Heart right ventricle (tissue), 16 donors: Measurements from ENCODE around the gene GSTK1. TPM values are rescaled to one million over a fixed set of nuclear protein-coding genes. Genes with fewer than 3 reads are reported as not detected.
A peak's percentile ranks its signal among the peaks of the same experiment; 100 is the strongest.
"Not testable (repeated sequence)": the region's sequence is repeated elsewhere in the genome, so short reads cannot be mapped to it uniquely, and the experiment has no call there.

ENCODE experiments used
- ATAC-seq, 8 donors: fragments of 200-7000 bp; cut with Tn5 transposase; one replicate each; pipeline ENCODE4 v1.9.1; 2020; ENCODE audit warnings: mild to moderate bottlenecking in 8 of 8, moderate library complexity in 8 of 8, moderate number of reproducible peaks in 1 of 8
- DNase-seq, 2 donors: peaks; one replicate each; pipeline ENCODE4 v3.0.0-alpha.2; 2020
- H3K27ac ChIP-seq, 10 donors: fragments of 200-600 bp; sonication (generic) in 2 of 10; one replicate each; pipeline versions ENCODE4 v1.5.0 to v1.8.0; 2020 to 2022; ENCODE audit warnings: mild to moderate bottlenecking in 3 of 10
- H3K27me3 ChIP-seq, 7 donors: fragments of 200-600 bp; one replicate each; pipeline ENCODE4 v1.8.0; 2021 to 2022; ENCODE audit warnings: mild to moderate bottlenecking in 2 of 7
- H3K36me3 ChIP-seq, 9 donors: fragments of 200-600 bp; sonication (generic) in 1 of 9; one replicate each; pipeline versions ENCODE4 v1.5.0 to v1.8.0; 2020 to 2022; ENCODE audit warnings: mild to moderate bottlenecking in 2 of 9
- H3K4me1 ChIP-seq, 9 donors: fragments of 200-600 bp; sonication (generic) in 1 of 9; one replicate each; pipeline versions ENCODE4 v1.5.0 to v1.8.0; 2020 to 2022; ENCODE audit warnings: mild to moderate bottlenecking in 4 of 9
- H3K4me3 ChIP-seq, 10 donors: fragments of 200-600 bp; sonication (generic) in 2 of 10; one replicate each; pipeline versions ENCODE4 v1.5.0 to v1.8.0; 2020 to 2022; ENCODE audit warnings: mild to moderate bottlenecking in 7 of 10, moderate library complexity in 2 of 10
- H3K9me3 ChIP-seq, 11 donors: fragments of 200-600 bp in 10 of 11; sonication (generic) in 2 of 11; one replicate each; pipeline versions ENCODE4 v1.5.0 to v1.8.0; 2013 to 2022; ENCODE audit warnings: mild to moderate bottlenecking in 2 of 11, control low read depth in 1 of 11, moderate library complexity in 1 of 11
- CTCF ChIP-seq, 9 donors: fragments of 200-600 bp; sonication (generic) in 2 of 9; IDR thresholded peaks; one replicate each; pipeline versions ENCODE4 v1.5.0 to v1.8.0; 2021 to 2022; ENCODE audit warnings: antibody characterized with exemption in 9 of 9, mild to moderate bottlenecking in 5 of 9, moderate library complexity in 1 of 9
- WGBS, 2 donors: extraction: QIAGEN DNeasy Blood & Tissue Kit; methylation state at CpG; one replicate each; pipeline ENCODE4 v1.1.7; 2013; ENCODE audit warnings: inconsistent platforms in 1 of 2; 5-methylcytosine and 5-hydroxymethylcytosine counted together
- intact Hi-C, 10 donors: fragments of 100-400 bp; cut with DNase I; formaldehyde crosslinking; loops; one replicate each; pipeline versions ENCODE4 v1.11.1 to v1.14.2; 2022
- polyA plus RNA-seq, 2 donors: library from polyadenylated mRNA; stranded (reverse); fragments of 200-250 nt; gene quantifications; one replicate each; pipeline ENCODE4 v1.2.3, GENCODE V29; 2013
- total RNA-seq, 10 donors: library from RNA; stranded (reverse); fragmentation: NEBNext Ultra II Directional in 3 of 10; extraction: Animal tissue kit (Norgen Biotek cat#: 25700) in 3 of 10; gene quantifications; one replicate each; pipeline versions ENCODE4 v1.2.1 to v1.2.4, GENCODE V29; 2021 to 2023
- donor health status: Arrhythmogenic right ventricular cardiomyopathy.
- donor health status: ischemic (EF 13 %, LVEDD 7.1; RV severe dilation, severe dysfunction).
- donor health status: healthy with polysubstance abuse.
- donor health status: DM: no; HTN: yes; CAD: no.
- donor health status: DM: no; HTN: no; CAD: no.
- donor health status: ischemic (EF 25% LVEDD 6.9; RV normal size, moderate dysfunction).
- donor health status: ischemic (EF 25% LVEDD 5.7; RV mildly dilated, moderate dysfunction).
- donor health status: healthy.
- donor health status: DM: yes; HTN: yes; CAD: no.
- donor health status: Ischemic cardiomyopathy.
- donor health status: ischemic (EF 35%, LVEDD 5.7; RV mildly dilated, moderate dysfunction).
- donor health status: nonischemic (EF 11% LVEDD 7.7; RV severe dilation, severe dysfunction).
- donor health status: DM: yes; HTN: yes; CAD: no.
- donor health status: PGD.
- donor health status: ischemic (EF 29% LVEDD 5.4; RV normal size, mild dysfunction).
- donor health status: nonischemic (EF 23%, LVEDD 6.1; RV moderate dilation, normal function).

GSTK1 gene
- total and polyA plus RNA-seq, 12 donors = 136 to 317 (median 269) TPM

GRCh38 chr7:143287935-143288826, 24.9 kb downstream of the GSTK1 start, which contains the start of gene CASP2:
Gene CASP2 (plus strand): TSS chr7:143288351. CDS start chr7:143288456, 105 bp downstream.
- intact Hi-C loops = loop anchor here in 3 of 10 donors (1.0 to 5.0 kb wide), 2 partner anchors 25 to 46 kb away; partner anchors contain the start of gene GSTK1 (in 1 of the 3)
- ATAC-seq (peak; percentile 96 to 99 (median 97)), DNase-seq (peak; percentile 98 to 99)
- Histone ChIP-seq H3K9me3 (no peaks in the 10 kb centered on the region), H3K36me3 (peaks cover 0 to 31% (median 12%) of the 10 kb centered on the region in 9 donors), H3K27me3 (no peaks in the 10 kb centered on the region), H3K27ac (peak within 1 kb of the TSS; percentile 82 to 99 (median 96)), H3K4me3 (peak within 1 kb of the TSS; percentile 85 to 100 (median 96)), H3K4me1 (peaks cover 0 to 68% (median 41%) of the 10 kb centered on the region in 9 donors)
- 1 to 2% methylated on average over 84 of the region's 84 CpGs for WGBS, 2 donors
- peak in 7 of 9 donors; percentile 26 to 66 (median 51) for TF ChIP-seq CTCF (IDR thresholded peaks at IDR 0.05)

- WGBS, 2 donors = 3% methylated on average over 11 of the region's 11 CpGs
- Histone ChIP-seq H3K4me1 (peaks cover 0 to 61% (median 41%) of the 10 kb centered on the region in 9 donors), H3K4me3 (peak overlapping the region; percentile 85 to 100 (median 96)), H3K36me3 (peaks cover 0 to 38% (median 17%) of the 10 kb centered on the region in 9 donors), H3K27ac (peak overlapping the region; percentile 82 to 99 (median 96)), H3K27me3 (no peaks in the 10 kb centered on the region), H3K9me3 (no peaks in the 10 kb centered on the region)
- intact Hi-C loops = loop anchor here in 3 of 10 donors (1.0 to 5.0 kb wide), 2 partner anchors 26 to 47 kb away; partner anchors contain the start of gene GSTK1 (in 1 of the 3)
- TF ChIP-seq CTCF (IDR thresholded peaks at IDR 0.05) = no peak
- ATAC-seq = no peak
- no peak for DNase-seq
Observed at GRCh38 chr7:143288836-143289235, 25.6 kb downstream of the GSTK1 start.

- ATAC-seq = no peak
- H3K36me3 ChIP-seq = peaks cover 0 to 43% (median 23%) of the 10 kb centered on the region in 9 donors
- intact Hi-C loops = loop anchor here in 2 of 10 donors (5.0 kb wide), 1 partner anchor 47 kb away; no protein-coding TSS in a partner anchor
- peaks cover 0 to 56% (median 40%) of the 10 kb centered on the region in 9 donors for H3K4me1 ChIP-seq
- WGBS, 2 donors = 30 to 31% methylated on average over 6 of the region's 6 CpGs
- H3K27ac ChIP-seq = peak overlapping the region in 8 of 10 donors; percentile 91 to 99 (median 96)
- H3K27me3 ChIP-seq = no peaks in the 10 kb centered on the region
- H3K9me3 ChIP-seq = no peaks in the 10 kb centered on the region
- no peak for DNase-seq
- H3K4me3 ChIP-seq = peak overlapping the region; percentile 85 to 100 (median 96)
- no peak for TF ChIP-seq CTCF (IDR thresholded peaks at IDR 0.05)
Observed at GRCh38 chr7:143289421-143289820, 26.2 kb downstream of the GSTK1 start.

DNA sequence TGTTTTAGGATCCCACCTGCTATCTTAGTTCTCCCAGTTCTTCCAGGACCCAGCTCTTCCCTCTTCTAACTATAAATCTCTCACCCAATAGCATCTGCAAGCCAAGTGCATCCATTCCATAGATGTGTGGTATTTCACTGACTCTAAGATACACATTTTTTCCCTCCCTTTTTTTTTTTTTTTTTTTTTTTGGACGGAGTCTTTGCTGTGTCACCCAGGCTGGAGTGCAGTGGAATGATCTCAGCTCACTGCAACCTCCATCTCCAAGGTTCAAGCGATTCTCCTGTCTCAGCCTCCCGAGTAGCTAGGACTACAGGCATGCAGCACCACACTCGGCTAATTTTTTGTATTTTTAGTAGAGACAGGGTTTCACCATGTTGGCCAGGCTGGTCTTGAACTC, 26.6 kb downstream of the GSTK1 start:
- peaks cover 0 to 54% (median 39%) of the 10 kb centered on the region in 9 donors for H3K4me1 ChIP-seq
- H3K36me3 ChIP-seq = peaks cover 0 to 48% (median 28%) of the 10 kb centered on the region in 9 donors
- not testable (repeated sequence) for H3K27me3 ChIP-seq, ATAC-seq, H3K9me3 ChIP-seq, DNase-seq
- peak overlapping the region in 2 of 10 donors; percentile 96 for H3K27ac ChIP-seq
- 52 to 65% methylated on average over 4 of the region's 4 CpGs for WGBS, 2 donors
- H3K4me3 ChIP-seq = peak overlapping the region in 7 of 10 donors; percentile 90 to 100 (median 97)
- intact Hi-C loops = loop anchor here in 2 of 10 donors (5.0 kb wide), 1 partner anchor 48 kb away; no protein-coding TSS in a partner anchor
